Transverse colon (tissue), 4 donors: Measurements from ENCODE around the gene HSD11B1L. TPM values are rescaled to one million over a fixed set of nuclear protein-coding genes. Genes with fewer than 3 reads are reported as not detected.

Experiments used
- DNase-seq: peaks from one replicate; pipeline ENCODE4 v3.0.0-alpha.2; 2019
- H3K27ac ChIP-seq, 4 donors: fragments of 200-600 bp; sonication (generic); 2 replicates each; pipeline ENCODE4 v1.5.1; 2016 to 2018; ENCODE audit warnings: inconsistent platforms in 4 of 4
- H3K27me3 ChIP-seq: fragments of 200-600 bp; sonication (generic); 2 replicates; pipeline ENCODE4 v1.5.1; 2017; ENCODE audit warnings: inconsistent platforms
- H3K36me3 ChIP-seq, 4 donors: fragments of 200-600 bp; sonication (generic); 2 replicates each; pipeline ENCODE4 v1.5.1; 2017 to 2019; ENCODE audit warnings: inconsistent platforms in 4 of 4
- H3K4me1 ChIP-seq, 4 donors: fragments of 200-600 bp; sonication (generic); 2 replicates each; pipeline ENCODE4 v1.5.1; 2017 to 2020; ENCODE audit warnings: inconsistent platforms in 4 of 4
- H3K4me3 ChIP-seq, 4 donors: fragments of 200-600 bp; sonication (generic); 1 replicate in 1 of 4; 2 replicates in 3 of 4; pipeline versions ENCODE4 v1.5.1 to v1.6.1; 2017 to 2019; ENCODE audit warnings: inconsistent platforms in 4 of 4
- H3K9me3 ChIP-seq, 2 donors: fragments of 200-600 bp; sonication (generic); 2 replicates each; pipeline ENCODE4 v1.5.1; 2017 to 2019; ENCODE audit warnings: inconsistent platforms in 2 of 2
- CTCF ChIP-seq, 5 experiments: fragments of 200-600 bp in 3 of 5; fragments of 450-650 bp in 2 of 5; sonication (generic) in 3 of 5; IDR thresholded peaks; 1 replicate in 2 of 5; 2 replicates in 3 of 5; pipeline ENCODE4 v1.5.1; 2016 to 2017; ENCODE audit warnings: antibody characterized with exemption in 5 of 5, inconsistent platforms in 3 of 5, mild to moderate bottlenecking in 2 of 5, moderate library complexity in 1 of 5
- EP300 ChIP-seq: sonication (generic); formaldehyde crosslinking; IDR thresholded peaks from one replicate; pipeline ENCODE4 v1.6.1; 2017; ENCODE audit warnings: antibody characterized with exemption, low read depth
- POLR2A ChIP-seq: fragments of 450-650 bp; IDR thresholded peaks from one replicate; pipeline ENCODE4 v1.6.1; 2016; ENCODE audit warnings: antibody characterized with exemption, mild to moderate bottlenecking, moderate library complexity
- POLR2AphosphoS5 ChIP-seq, 3 donors: sonication (generic); formaldehyde crosslinking; IDR thresholded peaks; one replicate each; pipeline ENCODE4 v1.6.1; 2016; ENCODE audit warnings: antibody characterized with exemption in 3 of 3
- WGBS, 2 donors: methylation state at CpG; one replicate each; pipeline ENCODE4 v1.1.5; 2018; ENCODE audit warnings: low coverage in 1 of 2; 5-methylcytosine and 5-hydroxymethylcytosine counted together
- in situ Hi-C, 4 donors: fragments of 200-750 bp; cut with MboI; loops; one replicate each; pipeline versions ENCODE4 v1.15.0 to v1.15.1; 2017; ENCODE audit warnings: low sequenced_read_pairs in 3 of 4, low pct_ligation_motif_present in 1 of 4, low pct_unique_long_range_greater_than_20kb in 1 of 4
- intact Hi-C: fragments of 100-400 bp; cut with DNase I; formaldehyde crosslinking; loops from one replicate; pipeline ENCODE4 v1.15.1; 2023; ENCODE audit warnings: low total_unique reads
- total RNA-seq, 4 donors: library from RNA; depleted of rRNA; stranded (reverse); fragments of >200 nt; gene quantifications; one replicate each; pipeline ENCODE4 v1.1.0, GENCODE V29; 2016

The HSD11B1L gene
- total RNA-seq, 4 donors from 2014 or later = 10.8 to 30.1 (median 16.6) TPM

DNA sequence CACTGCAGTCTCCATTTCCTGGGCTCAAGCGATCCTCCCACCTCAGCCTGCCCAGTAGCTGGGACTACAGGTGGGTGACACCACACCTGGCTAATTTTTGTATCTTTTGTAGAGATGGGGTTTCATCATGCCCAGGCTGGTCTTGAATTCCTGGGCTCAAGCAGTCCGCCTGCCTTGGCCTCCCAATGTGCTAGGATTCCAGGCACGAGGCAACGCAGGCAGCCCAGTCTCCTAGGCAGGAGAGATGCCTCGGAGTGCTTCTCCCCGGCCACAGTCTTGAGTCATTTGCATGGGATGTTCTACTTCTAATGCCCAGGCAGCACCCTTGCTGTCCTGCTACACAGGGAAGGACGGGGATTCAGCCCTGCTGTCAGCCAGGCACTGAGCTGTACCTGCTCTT lies 9.2 kb upstream of the HSD11B1L start:
- TF ChIP-seq EP300 (no peak), CTCF (IDR thresholded peaks at IDR 0.05) (no peak), POLR2A (no peak)
- Histone ChIP-seq H3K4me3 (no peak overlapping the region), H3K27me3 (no peaks in the 10 kb centered on the region), H3K36me3 (peaks cover 0 to 24% (median 12%) of the 10 kb centered on the region in 4 donors), H3K27ac (no peak overlapping the region), H3K9me3 (no peaks in the 10 kb centered on the region), H3K4me1 (no peaks in the 10 kb centered on the region)
- in situ Hi-C loops = no loop called here
- no peak for DNase-seq
- 86% methylated on average over 7 of the region's 7 CpGs; no CpG with 5 or more reads in 1 of the 2 donors for WGBS, 2 donors
- intact Hi-C loops = no loop called here

DNA sequence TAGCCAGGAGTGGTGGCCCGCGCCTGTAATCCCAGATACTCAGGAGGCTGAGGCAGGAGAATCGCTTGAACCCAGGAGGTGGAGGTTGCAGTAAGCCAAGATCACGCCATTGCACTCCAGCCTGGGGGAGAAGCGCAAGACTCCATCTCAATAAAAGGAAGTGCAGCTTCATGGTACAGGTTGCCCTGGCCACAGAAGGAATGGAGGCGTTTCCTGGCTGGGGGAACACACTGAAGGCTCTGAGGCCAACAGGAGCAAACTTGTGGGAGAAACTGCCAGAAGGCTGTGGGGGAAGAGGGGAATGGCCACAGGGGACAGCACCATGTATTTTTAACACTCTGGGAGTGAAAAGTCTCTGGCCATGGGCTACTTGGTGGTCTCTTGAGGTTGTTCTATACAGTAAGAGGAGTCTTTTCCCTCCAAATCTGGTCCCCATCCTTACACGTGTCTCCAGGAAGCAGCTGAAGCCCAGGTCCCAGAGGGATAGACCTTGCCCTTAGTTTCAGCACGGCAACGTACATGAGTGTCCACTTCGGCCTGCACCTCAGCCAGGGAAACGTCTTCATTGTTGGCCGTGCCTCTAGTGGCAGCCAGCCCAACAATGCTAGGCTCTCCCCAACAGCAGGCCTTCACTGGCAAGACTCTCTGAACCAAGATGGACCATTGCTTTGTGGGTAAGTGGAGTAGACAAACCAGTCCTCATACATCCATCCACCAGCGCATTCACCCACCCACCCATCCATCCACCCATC lies 7.9 kb upstream of the HSD11B1L start:
- intact Hi-C loops = no loop called here
- H3K27ac ChIP-seq = no peak overlapping the region
- no peak for TF ChIP-seq POLR2A
- TF ChIP-seq CTCF (IDR thresholded peaks at IDR 0.05) = no peak
- no peak for TF ChIP-seq EP300
- no peak for TF ChIP-seq POLR2AphosphoS5 (IDR thresholded peaks at IDR 0.05)
- in situ Hi-C loops = no loop called here
- H3K9me3 ChIP-seq = no peaks in the 10 kb centered on the region
- DNase-seq = no peak
- no peaks in the 10 kb centered on the region for H3K27me3 ChIP-seq
- 92% methylated on average over 13 of the region's 13 CpGs; no CpG with 5 or more reads in 1 of the 2 donors for WGBS, 2 donors
- peaks cover 0 to 12% (median 4%) of the 10 kb centered on the region in 4 donors for H3K36me3 ChIP-seq
- H3K4me1 ChIP-seq = no peaks in the 10 kb centered on the region
- H3K4me3 ChIP-seq = no peak overlapping the region

GRCh38 chr19:5673752-5674151 lies 7.1 kb upstream of the HSD11B1L start:
- Histone ChIP-seq H3K4me3 (no peak overlapping the region), H3K27me3 (no peaks in the 10 kb centered on the region), H3K9me3 (no peaks in the 10 kb centered on the region), H3K36me3 (peaks cover 0 to 7% (median 1%) of the 10 kb centered on the region in 4 donors), H3K4me1 (no peaks in the 10 kb centered on the region), H3K27ac (no peak overlapping the region)
- WGBS, 2 donors = 93 to 100% methylated on average over 1 of the region's 1 CpG
- in situ Hi-C loops = no loop called here
- TF ChIP-seq EP300 (no peak), POLR2A (no peak), POLR2AphosphoS5 (IDR thresholded peaks at IDR 0.05) (no peak), CTCF (IDR thresholded peaks at IDR 0.05) (no peak)
- intact Hi-C loops = no loop called here
- no peak for DNase-seq

DNA sequence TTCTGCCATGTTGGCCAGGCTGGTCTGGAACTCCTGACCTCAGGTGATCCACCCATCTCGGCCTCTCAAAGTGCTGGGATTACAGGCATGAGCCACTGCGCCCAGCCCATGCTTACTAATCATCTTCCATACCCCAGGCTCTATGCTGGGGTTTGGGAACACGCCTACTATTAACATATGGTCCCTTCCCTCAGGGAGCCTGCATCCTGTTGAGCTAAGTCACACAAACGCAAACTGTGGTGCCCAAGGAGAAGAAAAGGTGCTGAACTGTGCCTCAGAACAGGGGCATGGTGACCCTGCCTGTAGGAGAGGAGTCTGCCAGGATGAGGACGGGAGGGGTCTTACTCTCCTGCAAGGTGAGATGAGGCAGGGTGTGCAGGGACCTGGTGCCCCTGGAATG lies 6.1 kb upstream of the HSD11B1L start:
- in situ Hi-C loops = no loop called here
- no peaks in the 10 kb centered on the region for H3K27me3 ChIP-seq
- WGBS, 2 donors = 73 to 96% methylated on average over 2 to 5 of the region's 5 CpGs

More for the DNA sequence above, 6.1 kb upstream of the HSD11B1L start:
- H3K4me3 ChIP-seq = no peak overlapping the region
- intact Hi-C loops = no loop called here
- no peak for TF ChIP-seq POLR2A
- TF ChIP-seq CTCF (IDR thresholded peaks at IDR 0.05) = no peak
- no peak for TF ChIP-seq POLR2AphosphoS5 (IDR thresholded peaks at IDR 0.05)
- TF ChIP-seq EP300 = no peak
- no peak overlapping the region for H3K27ac ChIP-seq
- peaks cover 0 to under 1% (median 0%) of the 10 kb centered on the region in 4 donors for H3K36me3 ChIP-seq
- no peaks in the 10 kb centered on the region for H3K9me3 ChIP-seq
- DNase-seq = no peak
- peaks cover 7 to 9% (median 8%) of the 10 kb centered on the region in 4 donors for H3K4me1 ChIP-seq
